ENCODE measurements around the gene LARP4. TPM values are rescaled to one million over a fixed set of nuclear protein-coding genes. Genes with fewer than 3 reads are reported as not detected.
A peak's percentile ranks its signal among the peaks of the same experiment; 100 is the strongest.
"Not testable (repeated sequence)": the region's sequence is repeated elsewhere in the genome, so short reads cannot be mapped to it uniquely, and the experiment has no call there.

LARP4 gene
- total RNA-seq, 1 donor from 2014 or later, result 63.8 TPM

DNA sequence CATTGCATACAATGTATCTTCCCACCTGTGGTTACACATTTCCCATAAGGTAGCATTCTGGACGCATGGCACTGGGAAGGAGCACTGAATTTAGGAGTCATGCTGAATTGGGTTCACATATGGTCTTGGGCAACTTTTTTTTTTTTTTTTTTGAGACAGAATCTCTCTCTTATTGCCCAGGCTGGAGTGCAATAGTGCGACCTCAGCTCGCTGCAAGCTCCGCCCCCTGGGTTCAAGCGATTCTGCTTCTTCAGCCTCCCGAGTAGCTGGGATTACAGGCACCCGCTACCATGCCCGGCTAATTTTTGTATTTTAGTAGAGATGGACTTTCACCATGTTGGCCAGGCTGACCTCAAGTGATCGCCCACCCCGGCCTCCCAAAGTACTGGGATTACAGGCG, 117.4 kb downstream of the LARP4 start:
- Histone ChIP-seq H3K9ac (ENCODE audit: low read length) (no peak overlapping the region), H3K9me3 (ENCODE audit: insufficient read depth, low read depth, low read length) (no peaks in the 10 kb centered on the region), H3K36me3 (ENCODE audit: insufficient read depth, low read length) (no peaks in the 10 kb centered on the region), H3K4me1 (ENCODE audit: insufficient read depth, low read length) (peaks cover 11% of the 10 kb centered on the region), H3K27ac (ENCODE audit: low read depth, low read length) (peak overlapping the region; percentile 23), H3K79me2 (ENCODE audit: insufficient read depth, low read length) (peaks cover 90% of the 10 kb centered on the region), H3K4me2 (ENCODE audit: low read length) (peak overlapping the region; percentile 61), H3K4me3 (ENCODE audit: insufficient read depth, low read depth, low read length) (no peak overlapping the region), H2AFZ (ENCODE audit: low read depth, low read length) (no peak overlapping the region), H3K27me3 (ENCODE audit: insufficient read depth, low read length) (no peaks in the 10 kb centered on the region), H4K20me1 (ENCODE audit: insufficient read depth, low read length) (peaks cover 71% of the 10 kb centered on the region)
- Mint-ChIP-seq H3K4me1 (ENCODE audit: low read depth, unreplicated experiment) (peaks cover 20% of the 10 kb centered on the region), H3K36me3 (ENCODE audit: low read depth, unreplicated experiment) (peaks cover 8% of the 10 kb centered on the region), H3K9me3 (ENCODE audit: unreplicated experiment) (no peaks in the 10 kb centered on the region), H3K4me3 (ENCODE audit: unreplicated experiment) (no peak overlapping the region), H3K27ac (ENCODE audit: unreplicated experiment) (no peak overlapping the region), H3K27me3 (ENCODE audit: low read depth, unreplicated experiment) (no peaks in the 10 kb centered on the region)
- TF ChIP-seq EZH2 (IDR thresholded peaks at IDR 0.05; ENCODE audit: insufficient read depth, low read length), result no peak
- TF ChIP-seq, protein P1, sequence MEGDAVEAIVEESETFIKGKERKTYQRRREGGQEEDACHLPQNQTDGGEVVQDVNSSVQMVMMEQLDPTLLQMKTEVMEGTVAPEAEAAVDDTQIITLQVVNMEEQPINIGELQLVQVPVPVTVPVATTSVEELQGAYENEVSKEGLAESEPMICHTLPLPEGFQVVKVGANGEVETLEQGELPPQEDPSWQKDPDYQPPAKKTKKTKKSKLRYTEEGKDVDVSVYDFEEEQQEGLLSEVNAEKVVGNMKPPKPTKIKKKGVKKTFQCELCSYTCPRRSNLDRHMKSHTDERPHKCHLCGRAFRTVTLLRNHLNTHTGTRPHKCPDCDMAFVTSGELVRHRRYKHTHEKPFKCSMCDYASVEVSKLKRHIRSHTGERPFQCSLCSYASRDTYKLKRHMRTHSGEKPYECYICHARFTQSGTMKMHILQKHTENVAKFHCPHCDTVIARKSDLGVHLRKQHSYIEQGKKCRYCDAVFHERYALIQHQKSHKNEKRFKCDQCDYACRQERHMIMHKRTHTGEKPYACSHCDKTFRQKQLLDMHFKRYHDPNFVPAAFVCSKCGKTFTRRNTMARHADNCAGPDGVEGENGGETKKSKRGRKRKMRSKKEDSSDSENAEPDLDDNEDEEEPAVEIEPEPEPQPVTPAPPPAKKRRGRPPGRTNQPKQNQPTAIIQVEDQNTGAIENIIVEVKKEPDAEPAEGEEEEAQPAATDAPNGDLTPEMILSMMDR (IDR thresholded peaks at IDR 0.05; ENCODE audit: insufficient read depth, low read depth, low read length), result no peak
- DNase-seq (ENCODE audit: low read depth) (no peak), FAIRE-seq (no peak)

DNA sequence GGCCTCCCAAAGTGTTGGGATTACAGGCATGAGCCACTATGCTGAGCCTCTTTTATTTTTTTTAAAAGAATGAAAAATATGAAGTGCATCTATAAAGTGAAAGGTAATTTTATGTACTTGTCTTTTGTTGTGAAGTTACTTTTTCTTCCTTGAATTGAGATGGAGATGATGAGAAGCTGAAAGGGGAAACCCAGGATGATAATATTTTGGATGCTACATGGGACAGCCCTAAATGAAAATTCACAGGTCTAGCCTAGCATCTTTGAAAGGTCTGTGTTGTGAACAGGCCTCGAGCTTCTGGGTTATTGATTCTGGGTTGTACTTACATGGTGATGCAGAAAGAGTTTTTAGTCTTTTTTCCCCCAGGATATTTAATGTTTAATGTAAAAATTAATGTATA, 118.7 kb downstream of the LARP4 start:
- Histone ChIP-seq H2AFZ (ENCODE audit: low read depth, low read length) (no peak overlapping the region), H3K79me2 (ENCODE audit: insufficient read depth, low read length) (peaks cover 90% of the 10 kb centered on the region), H4K20me1 (ENCODE audit: insufficient read depth, low read length) (peaks cover 64% of the 10 kb centered on the region), H3K36me3 (ENCODE audit: insufficient read depth, low read length) (no peaks in the 10 kb centered on the region), H3K4me3 (ENCODE audit: insufficient read depth, low read depth, low read length) (no peak overlapping the region), H3K4me1 (ENCODE audit: insufficient read depth, low read length) (peaks cover 11% of the 10 kb centered on the region), H3K4me2 (ENCODE audit: low read length) (no peak overlapping the region), H3K27ac (ENCODE audit: low read depth, low read length) (no peak overlapping the region), H3K27me3 (ENCODE audit: insufficient read depth, low read length) (no peaks in the 10 kb centered on the region), H3K9me3 (ENCODE audit: insufficient read depth, low read depth, low read length) (no peaks in the 10 kb centered on the region), H3K9ac (ENCODE audit: low read length) (no peak overlapping the region)
- Mint-ChIP-seq H3K9me3 (ENCODE audit: unreplicated experiment) (no peaks in the 10 kb centered on the region), H3K4me1 (ENCODE audit: low read depth, unreplicated experiment) (peaks cover 19% of the 10 kb centered on the region), H3K4me3 (ENCODE audit: unreplicated experiment) (no peak overlapping the region), H3K36me3 (ENCODE audit: low read depth, unreplicated experiment) (peaks cover 10% of the 10 kb centered on the region), H3K27ac (ENCODE audit: unreplicated experiment) (no peak overlapping the region), H3K27me3 (ENCODE audit: low read depth, unreplicated experiment) (no peaks in the 10 kb centered on the region)
- TF ChIP-seq, protein P1 (IDR thresholded peaks at IDR 0.05; ENCODE audit: insufficient read depth, low read depth, low read length), result no peak
- TF ChIP-seq EZH2 (IDR thresholded peaks at IDR 0.05; ENCODE audit: insufficient read depth, low read length), result no peak
- FAIRE-seq (no peak), DNase-seq (ENCODE audit: low read depth) (no peak)

DNA sequence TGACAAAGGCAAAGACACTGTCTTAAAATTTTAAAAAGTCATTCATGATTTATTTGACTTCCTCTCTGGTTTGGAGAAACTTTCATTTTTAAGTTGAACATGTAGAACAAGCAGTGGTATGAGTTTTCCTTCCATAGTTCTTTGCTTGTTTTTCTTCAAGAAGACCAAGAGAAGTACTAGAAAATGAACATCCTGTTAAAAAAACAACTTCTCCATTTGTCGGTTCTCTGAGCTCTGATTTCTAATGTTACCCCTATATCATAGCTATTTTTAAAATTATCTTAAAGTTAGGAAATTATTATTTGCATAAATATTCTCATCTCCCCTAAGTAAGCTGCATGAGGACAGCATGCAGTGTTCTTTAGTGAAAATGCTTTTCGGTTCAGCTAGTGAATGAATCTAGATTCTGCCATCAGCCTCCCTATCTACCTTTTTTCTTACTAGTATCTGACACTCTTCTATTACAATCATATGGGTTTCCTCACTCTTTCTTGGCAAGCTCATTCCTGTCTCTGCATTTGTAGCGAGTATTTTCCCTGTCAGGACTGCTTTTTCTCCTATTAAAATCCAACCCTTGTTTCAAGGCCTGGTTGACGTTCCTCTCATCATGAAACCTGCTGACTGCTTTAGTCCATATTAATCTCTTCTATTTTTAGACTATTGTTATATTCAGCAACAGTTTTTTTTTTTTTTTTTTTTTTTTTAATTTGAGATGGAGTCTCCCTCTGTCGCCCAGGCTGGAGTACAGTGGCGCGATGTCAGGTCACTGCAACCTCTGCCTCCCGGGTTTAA, 119.9 kb downstream of the LARP4 start:
- Histone ChIP-seq H4K20me1 (ENCODE audit: insufficient read depth, low read length) (peaks cover 57% of the 10 kb centered on the region), H3K9me3 (ENCODE audit: insufficient read depth, low read depth, low read length) (no peaks in the 10 kb centered on the region), H3K4me3 (ENCODE audit: insufficient read depth, low read depth, low read length) (no peak overlapping the region), H2AFZ (ENCODE audit: low read depth, low read length) (no peak overlapping the region), H3K36me3 (ENCODE audit: insufficient read depth, low read length) (no peaks in the 10 kb centered on the region), H3K4me2 (ENCODE audit: low read length) (no peak overlapping the region), H3K27me3 (ENCODE audit: insufficient read depth, low read length) (no peaks in the 10 kb centered on the region), H3K27ac (ENCODE audit: low read depth, low read length) (no peak overlapping the region), H3K79me2 (ENCODE audit: insufficient read depth, low read length) (peaks cover 88% of the 10 kb centered on the region), H3K9ac (ENCODE audit: low read length) (no peak overlapping the region), H3K4me1 (ENCODE audit: insufficient read depth, low read length) (peaks cover 11% of the 10 kb centered on the region)
- no peak for TF ChIP-seq EZH2 (IDR thresholded peaks at IDR 0.05; ENCODE audit: insufficient read depth, low read length)
- TF ChIP-seq, protein P1 (IDR thresholded peaks at IDR 0.05; ENCODE audit: insufficient read depth, low read depth, low read length), result no peak
- H3K9me3 Mint-ChIP-seq (ENCODE audit: unreplicated experiment), result no peaks in the 10 kb centered on the region
- H3K27ac Mint-ChIP-seq (ENCODE audit: unreplicated experiment), result no peak overlapping the region
- peaks cover 13% of the 10 kb centered on the region for H3K4me1 Mint-ChIP-seq (ENCODE audit: low read depth, unreplicated experiment)
- DNase-seq (ENCODE audit: low read depth), result no peak
- no peaks in the 10 kb centered on the region for H3K27me3 Mint-ChIP-seq (ENCODE audit: low read depth, unreplicated experiment)
- no peak for FAIRE-seq
- no peak overlapping the region for H3K4me3 Mint-ChIP-seq (ENCODE audit: unreplicated experiment)
- H3K36me3 Mint-ChIP-seq (ENCODE audit: low read depth, unreplicated experiment), result peaks cover 7% of the 10 kb centered on the region

DNA sequence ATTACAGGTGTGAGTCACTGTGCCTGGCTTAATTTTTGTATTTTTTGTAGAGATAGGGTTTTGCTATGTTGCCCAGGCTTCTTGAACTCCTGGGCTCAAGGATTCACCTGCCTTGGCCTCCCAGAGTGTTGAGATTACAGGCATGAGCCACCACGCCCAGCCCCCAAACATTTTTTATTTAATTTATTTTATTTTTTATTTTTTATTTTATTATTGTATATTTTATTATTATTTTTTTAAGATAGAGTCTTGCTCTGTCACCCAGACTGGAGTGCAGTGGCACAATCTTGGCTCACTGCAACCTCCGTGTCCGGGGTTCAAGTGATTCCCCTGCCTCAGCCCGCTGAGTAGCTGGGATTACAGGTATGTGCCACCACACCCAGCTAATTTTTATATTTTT, 121.1 kb downstream of the LARP4 start:
- H3K9me3 ChIP-seq (ENCODE audit: insufficient read depth, low read depth, low read length); H3K4me3 ChIP-seq (ENCODE audit: insufficient read depth, low read depth, low read length); H3K27me3 Mint-ChIP-seq (ENCODE audit: low read depth, unreplicated experiment); H3K36me3 ChIP-seq (ENCODE audit: insufficient read depth, low read length); H3K27ac Mint-ChIP-seq (ENCODE audit: unreplicated experiment); H3K36me3 Mint-ChIP-seq (ENCODE audit: low read depth, unreplicated experiment); DNase-seq (ENCODE audit: low read depth); FAIRE-seq; H3K4me2 ChIP-seq (ENCODE audit: low read length); H3K9me3 Mint-ChIP-seq (ENCODE audit: unreplicated experiment); H3K27me3 ChIP-seq (ENCODE audit: insufficient read depth, low read length); H3K9ac ChIP-seq (ENCODE audit: low read length); H3K27ac ChIP-seq (ENCODE audit: low read depth, low read length); H3K4me3 Mint-ChIP-seq (ENCODE audit: unreplicated experiment); H2AFZ ChIP-seq (ENCODE audit: low read depth, low read length); H3K4me1 Mint-ChIP-seq (ENCODE audit: low read depth, unreplicated experiment): not testable (repeated sequence)
- peaks cover 80% of the 10 kb centered on the region for H3K79me2 ChIP-seq (ENCODE audit: insufficient read depth, low read length)
- H4K20me1 ChIP-seq (ENCODE audit: insufficient read depth, low read length), result peaks cover 49% of the 10 kb centered on the region
- H3K4me1 ChIP-seq (ENCODE audit: insufficient read depth, low read length), result peaks cover 11% of the 10 kb centered on the region

Measured in astrocyte (in vitro differentiated cells and primary cell).